Activated T-helper 17 cell treated with anti-CD3 and anti-CD28 coated beads, Interleukin-2, amount 50 U/mL, for 72 hours (primary cell): ENCODE results near the gene TIMM13. TPM values are rescaled to one million over a fixed set of nuclear protein-coding genes. Genes with fewer than 3 reads are reported as not detected.
"Not testable (repeated sequence)": the region's sequence is repeated elsewhere in the genome, so short reads cannot be mapped to it uniquely, and the experiment has no call there.

ENCODE experiments used
- ATAC-seq: fragments of 150-1000 bp; cut with Tn5 transposase; replicated peaks from 2 replicates; pipeline ENCODE4 v1.10.0; 2021; ENCODE audit warnings: mild to moderate bottlenecking, moderate library complexity
- H3K27ac Mint-ChIP-seq: one replicate; pipeline ENCODE4 v1.8.0; 2022; ENCODE audit warnings: mixed read lengths
- H3K27me3 Mint-ChIP-seq: one replicate; pipeline ENCODE4 v1.8.0; 2022; ENCODE audit warnings: mixed read lengths
- H3K36me3 Mint-ChIP-seq: one replicate; pipeline ENCODE4 v1.8.0; 2022; ENCODE audit warnings: low read depth, mild to moderate bottlenecking, mixed read lengths
- H3K4me1 Mint-ChIP-seq: one replicate; pipeline ENCODE4 v1.8.0; 2022; ENCODE audit warnings: mixed read lengths
- H3K4me3 Mint-ChIP-seq: one replicate; pipeline ENCODE4 v1.8.0; 2022; ENCODE audit warnings: mild to moderate bottlenecking, mixed read lengths
- H3K9me3 Mint-ChIP-seq: one replicate; pipeline ENCODE4 v1.8.0; 2022; ENCODE audit warnings: mixed read lengths
- total RNA-seq, 2 donors: library from RNA; stranded (reverse); gene quantifications; one replicate each; pipeline ENCODE4 v1.2.3, GENCODE V29; 2022

The TIMM13 gene
- total RNA-seq, 2 donors from 2014 or later = 51.0 to 140 TPM

DNA sequence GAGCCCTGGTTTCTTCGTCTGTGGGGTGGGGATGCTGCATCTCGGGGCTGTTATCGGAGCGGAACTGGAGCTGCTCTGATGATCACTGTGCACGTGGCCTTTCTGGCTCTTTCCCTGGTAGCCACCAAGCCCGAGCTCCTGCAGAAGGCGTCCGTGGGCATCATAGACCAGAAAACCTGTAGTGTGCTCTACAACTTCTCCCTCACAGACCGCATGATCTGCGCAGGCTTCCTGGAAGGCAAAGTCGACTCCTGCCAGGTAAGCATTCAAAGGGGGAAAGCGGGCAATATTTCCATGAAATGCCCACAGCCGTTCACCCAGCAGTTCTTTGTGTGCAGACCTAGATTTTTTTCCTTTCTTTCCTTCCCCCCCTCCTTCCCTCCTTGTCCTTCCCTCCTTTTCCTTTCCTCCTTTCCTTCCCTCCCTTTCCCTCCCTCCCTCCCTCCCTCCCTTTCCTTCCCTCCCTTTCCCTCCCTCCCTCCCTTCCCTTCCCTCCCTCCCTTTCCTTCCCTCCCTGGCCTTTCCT lies 9.4 kb downstream of the TIMM13 start:
- Mint-ChIP-seq H3K9me3 (no peaks in the 10 kb centered on the region), H3K27ac (no peak overlapping the region), H3K4me3 (no peak overlapping the region)

DNA sequence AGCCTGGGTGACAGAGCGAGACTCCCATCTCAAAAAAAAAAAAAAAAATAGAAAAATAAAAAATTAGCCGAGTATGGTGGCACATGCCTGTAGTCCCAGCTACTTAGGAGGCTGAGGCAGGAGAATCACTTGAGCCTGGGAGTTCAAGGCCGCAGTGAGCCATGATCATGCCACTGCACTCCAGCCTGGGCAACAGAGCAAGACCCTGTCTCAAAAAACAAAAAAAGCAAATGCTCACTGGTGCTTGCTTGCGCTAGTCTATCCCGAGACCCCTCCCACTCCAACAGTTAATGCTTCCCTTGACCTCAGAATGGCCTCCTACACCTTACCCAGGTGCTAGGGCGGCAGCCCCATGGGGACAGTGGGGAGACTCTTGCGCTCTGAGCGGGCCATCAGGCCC lies 9.9 kb downstream of the TIMM13 start:
- not testable (repeated sequence) for H3K4me3 Mint-ChIP-seq, H3K27ac Mint-ChIP-seq, H3K36me3 Mint-ChIP-seq, ATAC-seq, H3K4me1 Mint-ChIP-seq, H3K9me3 Mint-ChIP-seq, H3K27me3 Mint-ChIP-seq

More for the DNA sequence above, 9.4 kb downstream of the TIMM13 start:
- ATAC-seq = peak; percentile 16
- no peaks in the 10 kb centered on the region for H3K27me3 Mint-ChIP-seq
- no peaks in the 10 kb centered on the region for H3K36me3 Mint-ChIP-seq
- no peaks in the 10 kb centered on the region for H3K4me1 Mint-ChIP-seq

DNA sequence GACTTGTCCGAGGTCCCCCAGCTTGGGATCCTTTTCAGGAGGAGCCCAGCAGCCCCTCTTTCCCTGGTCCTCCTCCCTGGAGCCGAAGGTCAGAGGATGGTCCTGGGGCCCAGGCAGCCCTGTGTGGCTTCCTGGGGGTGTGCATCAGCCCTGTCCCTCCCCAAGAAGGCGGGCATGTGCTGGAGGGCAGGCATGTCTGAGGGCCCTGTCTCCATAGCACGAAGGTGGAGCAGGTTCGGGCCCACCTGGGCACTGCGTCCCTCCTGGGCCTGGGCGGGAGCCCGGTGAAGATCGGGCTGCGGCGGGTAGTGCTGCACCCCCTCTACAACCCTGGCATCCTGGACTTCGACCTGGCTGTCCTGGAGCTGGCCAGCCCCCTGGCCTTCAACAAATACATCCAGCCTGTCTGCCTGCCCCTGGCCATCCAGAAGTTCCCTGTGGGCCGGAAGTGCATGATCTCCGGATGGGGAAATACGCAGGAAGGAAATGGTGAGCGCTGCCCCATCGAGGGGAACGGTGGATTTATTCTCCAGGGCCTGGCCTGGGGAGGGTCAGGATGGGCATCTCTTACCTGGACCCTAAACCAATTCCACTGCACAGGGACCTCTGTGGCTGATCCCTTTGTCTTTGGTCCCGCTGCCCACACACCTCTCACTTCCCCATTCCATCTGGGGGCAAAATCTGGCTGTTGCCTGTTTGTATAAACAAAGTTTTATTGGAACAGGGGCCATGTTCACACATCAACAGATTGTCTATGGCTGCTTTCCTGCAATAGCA lies 10.9 kb downstream of the TIMM13 start:
- Mint-ChIP-seq H3K4me1 (no peaks in the 10 kb centered on the region), H3K27ac (no peak overlapping the region), H3K36me3 (no peaks in the 10 kb centered on the region), H3K27me3 (no peaks in the 10 kb centered on the region), H3K4me3 (no peak overlapping the region), H3K9me3 (no peaks in the 10 kb centered on the region)
- no peak for ATAC-seq

DNA sequence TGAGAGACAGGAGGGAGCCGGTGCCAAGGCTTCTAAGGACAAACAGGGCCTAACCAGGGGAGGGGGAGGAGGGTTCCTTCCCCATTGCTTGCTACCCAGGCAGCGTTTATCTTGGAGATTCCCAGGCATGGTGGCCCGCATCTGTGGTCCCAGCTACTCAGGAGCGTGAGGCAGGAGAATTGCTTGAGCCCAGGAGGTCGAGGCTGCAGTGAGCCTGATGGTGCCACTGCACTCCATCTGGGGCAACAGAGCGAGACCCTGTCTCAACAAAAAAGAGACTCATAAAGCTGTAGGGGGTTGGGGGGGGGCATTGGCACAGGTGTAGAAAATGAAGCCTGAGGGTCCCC lies 11.4 kb downstream of the TIMM13 start:
- Mint-ChIP-seq H3K4me1 (no peaks in the 10 kb centered on the region), H3K4me3 (no peak overlapping the region), H3K9me3 (no peaks in the 10 kb centered on the region), H3K27me3 (no peaks in the 10 kb centered on the region), H3K36me3 (no peaks in the 10 kb centered on the region), H3K27ac (no peak overlapping the region)
- ATAC-seq = no peak

DNA sequence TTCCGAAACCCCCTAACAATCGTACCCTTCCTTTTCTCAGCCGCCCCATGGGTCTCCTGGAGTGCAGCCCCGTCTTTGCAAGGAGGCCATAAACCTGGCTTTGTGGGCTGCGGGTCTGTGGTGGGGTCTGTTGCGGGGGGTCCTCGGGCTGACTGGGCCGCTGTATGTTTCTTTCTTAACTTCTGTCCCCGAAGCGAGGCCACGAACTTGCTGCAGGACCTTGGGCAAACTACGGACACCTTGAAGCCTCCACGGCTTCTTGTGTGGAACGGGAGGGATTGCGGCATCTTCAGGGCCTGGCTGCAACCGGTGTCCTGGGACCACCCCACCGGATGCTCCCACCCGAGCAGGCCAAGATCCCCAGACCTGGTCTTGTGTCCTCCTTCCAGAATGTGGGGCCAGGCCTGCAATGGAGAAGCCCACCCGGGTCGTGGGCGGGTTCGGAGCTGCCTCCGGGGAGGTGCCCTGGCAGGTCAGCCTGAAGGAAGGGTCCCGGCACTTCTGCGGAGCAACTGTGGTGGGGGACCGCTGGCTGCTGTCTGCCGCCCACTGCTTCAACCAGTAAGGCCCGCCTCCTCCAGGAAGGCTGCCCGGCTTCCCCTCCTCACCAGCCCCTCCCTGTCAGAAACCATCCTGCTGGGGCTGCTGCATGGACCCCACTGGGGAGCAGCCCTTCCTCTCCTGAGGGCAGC lies 12.0 kb downstream of the TIMM13 start:
- Mint-ChIP-seq H3K27me3 (no peaks in the 10 kb centered on the region), H3K9me3 (no peaks in the 10 kb centered on the region), H3K4me3 (no peak overlapping the region), H3K27ac (no peak overlapping the region), H3K4me1 (no peaks in the 10 kb centered on the region), H3K36me3 (no peaks in the 10 kb centered on the region)
- ATAC-seq = no peak

DNA sequence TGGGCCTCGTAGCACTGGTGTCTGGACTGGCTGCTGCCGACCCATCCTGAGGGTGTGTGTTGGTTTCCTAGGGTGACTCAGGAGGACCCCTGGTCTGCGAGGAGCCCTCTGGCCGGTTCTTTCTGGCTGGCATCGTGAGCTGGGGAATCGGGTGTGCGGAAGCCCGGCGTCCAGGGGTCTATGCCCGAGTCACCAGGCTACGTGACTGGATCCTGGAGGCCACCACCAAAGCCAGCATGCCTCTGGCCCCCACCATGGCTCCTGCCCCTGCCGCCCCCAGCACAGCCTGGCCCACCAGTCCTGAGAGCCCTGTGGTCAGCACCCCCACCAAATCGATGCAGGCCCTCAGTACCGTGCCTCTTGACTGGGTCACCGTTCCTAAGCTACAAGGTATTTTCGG lies 13.8 kb downstream of the TIMM13 start:
- no peak overlapping the region for H3K4me3 Mint-ChIP-seq
- no peaks in the 10 kb centered on the region for H3K36me3 Mint-ChIP-seq
- no peaks in the 10 kb centered on the region for H3K9me3 Mint-ChIP-seq
- H3K27ac Mint-ChIP-seq = no peak overlapping the region
- peaks cover 6% of the 10 kb centered on the region for H3K27me3 Mint-ChIP-seq
- ATAC-seq = no peak
- H3K4me1 Mint-ChIP-seq = no peaks in the 10 kb centered on the region

DNA sequence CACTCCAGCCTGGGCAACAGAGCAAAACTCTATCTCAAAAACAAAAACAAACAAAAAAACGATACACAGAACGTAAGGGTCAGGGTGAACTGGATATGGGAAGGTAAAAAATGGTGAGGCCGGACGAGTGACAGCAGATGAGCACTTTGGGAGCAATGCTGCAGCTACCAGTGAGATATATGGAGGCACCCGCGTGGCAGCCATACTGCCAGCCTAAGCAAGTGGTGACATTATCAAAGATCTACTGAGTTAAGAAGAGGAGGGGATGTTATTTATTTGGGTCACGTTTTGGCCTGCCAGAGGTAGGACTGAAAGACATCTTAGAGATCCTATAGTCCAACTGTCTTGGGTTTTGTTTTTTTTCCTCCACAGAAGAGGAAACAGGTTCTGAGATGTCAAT lies 14.2 kb downstream of the TIMM13 start:
- no peak overlapping the region for H3K27ac Mint-ChIP-seq
- no peaks in the 10 kb centered on the region for H3K9me3 Mint-ChIP-seq
- H3K4me1 Mint-ChIP-seq = no peaks in the 10 kb centered on the region
- no peaks in the 10 kb centered on the region for H3K36me3 Mint-ChIP-seq
- no peak for ATAC-seq
- peaks cover 6% of the 10 kb centered on the region for H3K27me3 Mint-ChIP-seq
- no peak overlapping the region for H3K4me3 Mint-ChIP-seq

DNA sequence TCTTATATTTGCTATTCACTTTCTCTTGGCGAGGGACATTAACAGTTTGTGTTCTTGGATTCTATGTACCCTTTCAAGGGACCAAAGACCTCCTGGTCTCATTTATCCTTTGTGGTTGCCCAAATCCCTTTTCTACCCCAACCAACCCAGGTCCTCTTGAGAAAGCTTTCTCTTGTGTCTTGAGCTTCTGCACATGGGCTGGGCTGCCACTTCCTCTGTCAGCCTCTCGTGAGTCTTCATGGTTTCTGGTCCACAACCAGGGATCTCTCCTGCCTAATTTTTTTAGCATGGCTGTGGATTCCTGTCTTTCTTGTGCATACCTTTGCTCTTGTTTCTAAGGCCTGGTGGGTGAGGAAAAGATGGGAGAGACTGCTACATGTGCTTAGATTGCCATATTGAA lies 14.9 kb downstream of the TIMM13 start:
- Mint-ChIP-seq H3K4me3 (no peak overlapping the region), H3K9me3 (no peaks in the 10 kb centered on the region), H3K27ac (no peak overlapping the region), H3K36me3 (no peaks in the 10 kb centered on the region), H3K27me3 (peaks cover 6% of the 10 kb centered on the region), H3K4me1 (no peaks in the 10 kb centered on the region)
- ATAC-seq = no peak

DNA sequence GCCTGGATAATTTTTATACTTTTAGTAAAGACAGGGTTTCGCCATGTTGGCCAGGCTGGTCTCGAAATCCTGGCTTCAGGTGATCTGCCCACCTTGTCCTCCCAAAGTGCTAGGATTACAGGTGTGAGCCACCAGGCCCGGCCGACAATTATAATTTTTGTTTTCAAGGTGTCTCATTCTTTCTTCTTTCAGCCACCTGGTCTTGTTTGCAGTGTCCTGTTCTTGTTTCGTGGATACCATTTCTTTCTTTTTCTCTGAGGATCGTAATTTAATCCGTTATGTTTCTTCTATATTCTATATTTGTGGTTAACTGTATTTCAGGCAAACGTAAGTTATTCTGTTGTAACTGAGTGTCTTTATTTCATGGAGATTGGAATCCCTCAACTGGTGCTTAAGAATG lies 15.7 kb downstream of the TIMM13 start:
- Mint-ChIP-seq H3K9me3 (no peaks in the 10 kb centered on the region), H3K4me1 (no peaks in the 10 kb centered on the region), H3K36me3 (no peaks in the 10 kb centered on the region), H3K27ac (no peak overlapping the region), H3K4me3 (no peak overlapping the region), H3K27me3 (peaks cover 6% of the 10 kb centered on the region)
- ATAC-seq = no peak

DNA sequence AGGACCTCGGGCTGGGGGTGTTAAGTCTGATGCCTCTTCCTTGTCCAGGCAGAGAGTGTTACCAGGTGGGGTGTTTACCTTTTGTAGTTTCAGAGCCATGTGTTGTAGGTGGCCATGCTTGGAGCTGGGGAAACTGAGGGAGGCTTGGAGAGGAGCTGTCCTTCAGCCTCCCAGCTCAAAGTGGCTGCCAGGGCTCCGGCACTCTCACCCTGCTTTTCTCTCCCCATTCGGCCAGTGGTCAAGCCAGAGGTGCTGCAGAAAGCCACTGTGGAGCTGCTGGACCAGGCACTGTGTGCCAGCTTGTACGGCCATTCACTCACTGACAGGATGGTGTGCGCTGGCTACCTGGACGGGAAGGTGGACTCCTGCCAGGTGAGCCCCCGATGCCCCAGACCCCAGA lies 17.4 kb downstream of the TIMM13 start:
- no peaks in the 10 kb centered on the region for H3K36me3 Mint-ChIP-seq
- peaks cover 6% of the 10 kb centered on the region for H3K27me3 Mint-ChIP-seq
- H3K4me3 Mint-ChIP-seq = no peak overlapping the region
- no peak for ATAC-seq
- no peaks in the 10 kb centered on the region for H3K9me3 Mint-ChIP-seq
- H3K27ac Mint-ChIP-seq = no peak overlapping the region
- H3K4me1 Mint-ChIP-seq = no peaks in the 10 kb centered on the region

DNA sequence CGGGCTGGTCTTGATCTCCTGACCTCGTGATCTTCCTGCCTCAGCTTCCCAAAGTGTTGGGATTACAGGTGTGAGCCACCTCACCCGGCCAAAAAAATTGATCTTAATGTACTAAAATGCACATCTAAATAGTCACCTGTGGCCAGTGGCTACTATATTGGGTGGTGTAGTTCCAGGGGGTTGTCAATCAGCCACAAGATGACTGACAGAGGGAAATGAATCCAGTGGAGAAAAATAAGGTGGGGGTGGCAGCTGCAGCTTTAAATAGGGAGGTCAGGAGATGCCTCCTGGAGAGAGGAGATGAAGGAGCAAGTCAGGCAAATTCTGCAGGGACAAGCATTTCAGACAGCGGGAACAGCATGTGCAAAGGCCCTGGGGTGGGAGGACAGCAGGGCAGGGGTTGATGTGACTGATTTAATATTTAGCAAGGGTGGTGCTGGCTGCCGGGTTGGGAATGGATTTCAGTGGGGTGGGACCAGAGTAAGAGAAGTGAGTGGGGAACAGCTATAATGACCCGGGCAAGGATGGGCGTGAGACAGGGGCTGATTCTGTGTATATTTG lies 18.0 kb downstream of the TIMM13 start:
- no peak for ATAC-seq
- H3K9me3 Mint-ChIP-seq = no peaks in the 10 kb centered on the region
- peaks cover 6% of the 10 kb centered on the region for H3K27me3 Mint-ChIP-seq
- H3K27ac Mint-ChIP-seq = no peak overlapping the region
- H3K4me1 Mint-ChIP-seq = no peaks in the 10 kb centered on the region
- H3K4me3 Mint-ChIP-seq = no peak overlapping the region
- H3K36me3 Mint-ChIP-seq = no peaks in the 10 kb centered on the region

DNA sequence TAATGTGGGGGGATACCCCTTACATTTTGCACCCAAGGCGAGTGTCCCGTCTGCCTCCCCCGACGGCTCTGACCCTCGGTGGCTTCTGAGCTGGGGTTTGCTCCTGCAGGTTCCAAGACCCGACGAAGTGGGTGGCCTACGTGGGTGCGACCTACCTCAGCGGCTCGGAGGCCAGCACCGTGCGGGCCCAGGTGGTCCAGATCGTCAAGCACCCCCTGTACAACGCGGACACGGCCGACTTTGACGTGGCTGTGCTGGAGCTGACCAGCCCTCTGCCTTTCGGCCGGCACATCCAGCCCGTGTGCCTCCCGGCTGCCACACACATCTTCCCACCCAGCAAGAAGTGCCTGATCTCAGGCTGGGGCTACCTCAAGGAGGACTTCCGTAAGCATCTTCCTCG lies 19.1 kb downstream of the TIMM13 start:
- H3K36me3 Mint-ChIP-seq = no peaks in the 10 kb centered on the region
- no peak for ATAC-seq
- H3K27ac Mint-ChIP-seq = no peak overlapping the region

DNA sequence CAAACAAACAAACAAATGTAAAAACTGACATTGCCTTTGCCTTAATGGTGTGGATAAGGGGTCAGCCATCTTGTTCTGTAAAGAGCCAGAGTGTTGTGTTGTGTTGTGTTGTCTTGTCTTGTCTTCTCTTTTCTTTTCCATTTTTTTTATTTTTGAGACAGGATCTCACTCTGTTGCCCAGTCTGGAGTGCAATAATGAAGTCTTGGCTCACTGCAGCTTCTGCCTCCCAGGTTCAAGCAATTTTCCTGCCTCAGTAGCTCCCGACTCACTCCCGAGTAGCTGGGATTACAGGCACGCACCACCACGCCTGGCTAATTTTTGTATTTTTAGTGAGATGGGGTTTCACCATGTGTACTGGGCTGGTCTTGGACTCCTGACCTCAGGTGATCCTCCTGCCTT lies 27.8 kb downstream of the TIMM13 start:
- no peaks in the 10 kb centered on the region for H3K27me3 Mint-ChIP-seq
- ATAC-seq = no peak
- no peaks in the 10 kb centered on the region for H3K4me1 Mint-ChIP-seq

More for the DNA sequence above, 19.1 kb downstream of the TIMM13 start:
- Mint-ChIP-seq H3K4me1 (no peaks in the 10 kb centered on the region), H3K27me3 (peaks cover 6% of the 10 kb centered on the region), H3K9me3 (no peaks in the 10 kb centered on the region), H3K4me3 (no peak overlapping the region)

DNA sequence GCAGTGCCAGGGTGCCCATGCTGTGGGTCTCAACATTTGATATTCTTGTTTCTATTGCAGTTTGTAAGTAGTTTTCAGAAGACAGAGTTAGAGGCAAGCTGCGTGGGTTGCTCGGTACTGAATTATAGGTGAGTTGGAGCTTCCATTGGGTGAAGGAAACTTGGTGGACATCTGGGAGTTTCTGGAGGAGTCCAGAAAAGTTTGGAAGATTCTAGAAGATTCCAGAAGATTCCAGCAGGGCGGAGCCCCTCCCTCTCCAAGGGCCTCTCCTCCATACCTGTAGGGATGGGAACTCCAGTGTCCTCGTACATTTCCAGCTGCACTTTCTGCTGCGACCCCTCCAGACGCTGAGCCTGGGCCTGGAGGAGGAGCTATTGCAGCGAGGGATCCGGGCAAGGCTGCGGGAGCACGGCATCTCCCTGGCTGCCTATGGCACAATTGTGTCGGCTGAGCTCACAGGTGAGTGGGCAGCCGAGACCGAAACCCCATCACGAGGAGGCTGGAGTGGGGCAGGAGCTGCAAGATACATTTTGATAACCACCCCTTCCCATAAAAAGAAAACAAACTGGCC lies 28.6 kb downstream of the TIMM13 start:
- Mint-ChIP-seq H3K27me3 (no peaks in the 10 kb centered on the region), H3K27ac (no peak overlapping the region), H3K36me3 (no peaks in the 10 kb centered on the region), H3K4me3 (no peak overlapping the region), H3K4me1 (no peaks in the 10 kb centered on the region), H3K9me3 (no peaks in the 10 kb centered on the region)
- ATAC-seq = no peak

More for the DNA sequence above, 27.8 kb downstream of the TIMM13 start:
- Mint-ChIP-seq H3K36me3 (no peaks in the 10 kb centered on the region), H3K4me3 (no peak overlapping the region), H3K9me3 (no peaks in the 10 kb centered on the region), H3K27ac (no peak overlapping the region)

DNA sequence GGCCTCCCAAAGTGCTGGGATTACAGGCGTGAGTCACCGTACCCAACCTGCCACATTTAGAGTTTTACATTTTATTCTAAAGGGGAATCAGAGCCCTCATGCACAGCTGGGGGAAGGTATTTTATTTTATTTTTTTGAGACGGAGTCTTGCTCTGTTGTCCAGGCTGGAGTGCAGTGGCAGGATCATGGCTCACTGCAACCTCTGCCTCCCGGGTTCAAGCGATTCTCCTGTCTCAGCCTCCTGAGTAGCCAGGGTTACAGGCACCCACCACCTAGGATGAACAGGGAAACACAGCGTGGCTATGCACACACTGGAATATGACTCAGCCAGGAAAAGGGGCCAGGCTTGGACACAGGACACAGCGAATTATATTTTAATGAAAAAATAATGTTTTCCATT lies 30.2 kb downstream of the TIMM13 start:
- not testable (repeated sequence) for H3K27me3 Mint-ChIP-seq, ATAC-seq

More for the DNA sequence above, 30.2 kb downstream of the TIMM13 start:
- H3K9me3 Mint-ChIP-seq, H3K4me1 Mint-ChIP-seq, H3K27ac Mint-ChIP-seq, H3K4me3 Mint-ChIP-seq, H3K36me3 Mint-ChIP-seq: not testable (repeated sequence)
